GM13976 (cell line): ENCODE data around the gene ZMPSTE24.

Source experiments
- DNase-seq: peaks from one replicate; pipeline ENCODE4 v3.0.0; 2012; ENCODE audit warnings: low spot score
- CTCF ChIP-seq: IDR thresholded peaks from 2 replicates; pipeline ENCODE4 v1.5.1; 2012; ENCODE audit warnings: borderline replicate concordance, mild to moderate bottlenecking; ENCODE audit not compliant: insufficient read depth; ENCODE audit errors: extremely low read depth, missing control alignments, control extremely low read depth
- in situ Hi-C: fragments of 300-500 bp; cut with MboI; formaldehyde crosslinking; loops from one replicate; pipeline ENCODE4 v1.12.0; 2022; ENCODE audit warnings: low sequenced_read_pairs, mixed read lengths, inconsistent platforms; ENCODE audit not compliant: unreplicated experiment

Gene ZMPSTE24

GRCh38 chr1:40301541-40302299 lies 43.7 kb downstream of the ZMPSTE24 start:
- DNase-seq: no peak
- in situ Hi-C loops: no loop called here
- TF ChIP-seq CTCF: no peak

- no peak for TF ChIP-seq CTCF
- in situ Hi-C loops: no loop called here
- DNase-seq: no peak
These were observed 44.4 kb downstream of the ZMPSTE24 start for GRCh38 chr1:40302475-40302874.

- in situ Hi-C loops: no loop called here
- TF ChIP-seq CTCF: no peak
- no peak for DNase-seq
These were observed 45.2 kb downstream of the ZMPSTE24 start for GRCh38 chr1:40303051-40303771.

GRCh38 chr1:40303790-40304189 lies 45.8 kb downstream of the ZMPSTE24 start:
- TF ChIP-seq CTCF: no peak
- in situ Hi-C loops: no loop called here
- no peak for DNase-seq

GRCh38 chr1:40305451-40305850 lies 47.4 kb downstream of the ZMPSTE24 start:
- no peak for DNase-seq
- in situ Hi-C loops: no loop called here
- TF ChIP-seq CTCF: no peak

- in situ Hi-C loops: no loop called here
- TF ChIP-seq CTCF: no peak
- DNase-seq: no peak
These were observed 47.8 kb downstream of the ZMPSTE24 start for GRCh38 chr1:40305871-40306270.
